SH-SY5Y (cell line): ENCODE data around the gene RNF4.

Source experiments
- GATA2 ChIP-seq: IDR thresholded peaks from 2 replicates; pipeline ENCODE4 v1.6.1; 2011; ENCODE audit warnings: mild to moderate bottlenecking, low read depth, low read length
- GATA3 ChIP-seq: IDR thresholded peaks from 2 replicates; pipeline ENCODE4 v1.6.1; 2011; ENCODE audit warnings: low read depth, mild to moderate bottlenecking, low read length, moderate library complexity

- TF ChIP-seq GATA2 (no peak), GATA3 (no peak)
Observed at GRCh38 chr4:2423066-2423465, 45.8 kb upstream of the RNF4 start.
